22Rv1 (cell line): ENCODE measurements around the gene BRI3.
A peak's percentile ranks its signal among the peaks of the same experiment; 100 is the strongest.

Experiments
- H3K27ac ChIP-seq: fragments of 450-650 bp; 2 replicates; pipeline ENCODE4 v1.5.1; 2017
- ZFX ChIP-seq: fragments of 450-650 bp; IDR thresholded peaks from 2 replicates; pipeline ENCODE4 v1.6.1; 2017; ENCODE audit warnings: antibody characterized with exemption, borderline replicate concordance
- TF ChIP-seq, protein P1 (sequence below): fragments of 450-650 bp; IDR thresholded peaks from 2 replicates; pipeline ENCODE4 v1.5.1; 2017; ENCODE audit warnings: mild to moderate bottlenecking

The BRI3 gene

DNA sequence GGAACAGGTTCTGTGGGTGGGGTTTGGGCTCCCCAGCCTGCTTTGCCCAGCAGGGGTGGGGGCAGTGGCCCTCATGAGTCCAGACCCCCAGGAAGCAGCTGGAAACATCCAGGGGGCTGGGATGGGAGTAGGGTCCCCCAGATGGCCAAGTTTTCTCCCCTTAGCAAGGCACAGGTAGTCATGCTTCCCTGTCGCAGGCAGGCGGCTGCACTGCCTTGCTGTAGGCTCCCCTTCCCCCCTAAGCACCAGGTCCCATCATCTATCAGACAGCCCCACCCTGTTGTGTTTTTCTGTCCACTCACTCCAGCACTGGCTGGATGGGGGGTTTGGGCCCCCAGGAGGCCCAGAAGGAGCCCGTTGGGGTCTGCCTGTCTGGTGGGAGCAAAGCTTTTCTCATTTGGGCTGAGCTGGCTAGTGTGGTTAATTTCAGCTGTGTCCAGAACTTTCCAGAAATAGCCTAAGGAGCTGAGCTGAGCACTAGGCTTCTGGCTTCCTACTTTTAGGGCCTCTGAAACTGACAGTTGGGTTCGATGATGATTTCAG is 7.9 kb downstream of the BRI3 start:
- no peak overlapping the region for H3K27ac ChIP-seq
- TF ChIP-seq, protein P1, sequence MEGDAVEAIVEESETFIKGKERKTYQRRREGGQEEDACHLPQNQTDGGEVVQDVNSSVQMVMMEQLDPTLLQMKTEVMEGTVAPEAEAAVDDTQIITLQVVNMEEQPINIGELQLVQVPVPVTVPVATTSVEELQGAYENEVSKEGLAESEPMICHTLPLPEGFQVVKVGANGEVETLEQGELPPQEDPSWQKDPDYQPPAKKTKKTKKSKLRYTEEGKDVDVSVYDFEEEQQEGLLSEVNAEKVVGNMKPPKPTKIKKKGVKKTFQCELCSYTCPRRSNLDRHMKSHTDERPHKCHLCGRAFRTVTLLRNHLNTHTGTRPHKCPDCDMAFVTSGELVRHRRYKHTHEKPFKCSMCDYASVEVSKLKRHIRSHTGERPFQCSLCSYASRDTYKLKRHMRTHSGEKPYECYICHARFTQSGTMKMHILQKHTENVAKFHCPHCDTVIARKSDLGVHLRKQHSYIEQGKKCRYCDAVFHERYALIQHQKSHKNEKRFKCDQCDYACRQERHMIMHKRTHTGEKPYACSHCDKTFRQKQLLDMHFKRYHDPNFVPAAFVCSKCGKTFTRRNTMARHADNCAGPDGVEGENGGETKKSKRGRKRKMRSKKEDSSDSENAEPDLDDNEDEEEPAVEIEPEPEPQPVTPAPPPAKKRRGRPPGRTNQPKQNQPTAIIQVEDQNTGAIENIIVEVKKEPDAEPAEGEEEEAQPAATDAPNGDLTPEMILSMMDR = no peak

DNA sequence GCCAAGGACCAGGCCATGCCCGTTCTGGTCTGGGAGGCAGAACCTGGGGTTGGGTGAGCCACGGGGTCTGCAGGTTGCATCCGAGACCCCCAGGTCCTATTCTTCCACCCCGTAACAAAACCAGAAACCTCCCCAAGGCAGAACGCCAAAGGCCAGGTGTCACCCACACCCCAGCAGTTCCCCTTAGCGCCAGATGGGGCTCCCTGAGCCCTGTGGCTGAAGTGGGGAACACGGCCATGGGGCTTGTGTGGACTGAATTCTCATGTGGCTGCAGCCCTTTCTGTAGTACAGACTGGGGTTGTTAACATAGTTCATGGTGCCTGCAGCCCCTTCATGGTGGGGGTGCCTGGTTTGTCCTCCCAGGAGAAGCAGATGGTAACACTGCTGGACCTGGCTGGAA is 10.2 kb downstream of the BRI3 start:
- no peak overlapping the region for H3K27ac ChIP-seq
- TF ChIP-seq, protein P1 = no peak
- TF ChIP-seq ZFX = no peak

DNA sequence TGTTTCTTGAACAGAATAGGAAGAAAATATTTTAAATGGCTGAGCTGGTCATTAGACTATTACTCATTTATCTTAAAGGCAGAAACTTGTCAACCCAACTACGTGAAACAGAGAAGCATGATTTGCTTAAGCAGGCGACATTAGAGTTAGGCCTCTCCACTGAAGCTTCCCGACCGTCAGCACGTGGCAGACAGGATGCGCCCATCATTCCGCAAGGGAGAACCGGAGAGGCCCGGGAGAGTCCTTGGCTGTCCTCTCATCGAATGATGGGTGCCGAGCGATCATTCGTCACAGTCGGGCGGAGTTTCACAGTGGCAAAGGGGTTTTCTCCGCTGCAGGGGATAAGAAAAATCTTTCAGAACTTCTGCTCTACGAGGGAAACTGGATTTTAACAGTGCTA is 11.8 kb downstream of the BRI3 start:
- H3K27ac ChIP-seq = no peak overlapping the region
- no peak for TF ChIP-seq ZFX
- TF ChIP-seq, protein P1 = no peak

DNA sequence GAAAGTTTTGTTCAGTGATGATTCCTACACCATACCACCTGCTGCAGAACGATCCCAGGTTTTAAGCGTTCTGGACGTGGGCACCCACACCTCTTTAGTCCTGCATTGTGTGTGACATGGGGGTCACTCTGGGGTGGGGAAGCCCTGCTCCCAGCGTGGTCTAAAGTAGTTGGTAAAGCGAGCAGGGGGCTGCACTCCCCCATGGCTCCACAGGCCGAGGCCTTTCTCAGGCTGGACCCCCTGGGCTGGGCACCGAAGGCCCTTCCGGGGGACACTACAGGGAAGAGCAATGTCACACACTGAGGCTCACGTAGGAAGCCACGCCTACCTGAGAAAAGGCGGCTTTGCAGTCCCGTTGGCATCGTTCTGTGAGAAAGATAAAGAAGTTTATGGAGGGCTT is 12.3 kb downstream of the BRI3 start:
- TF ChIP-seq, protein P1 = no peak
- no peak for TF ChIP-seq ZFX
- no peak overlapping the region for H3K27ac ChIP-seq

DNA sequence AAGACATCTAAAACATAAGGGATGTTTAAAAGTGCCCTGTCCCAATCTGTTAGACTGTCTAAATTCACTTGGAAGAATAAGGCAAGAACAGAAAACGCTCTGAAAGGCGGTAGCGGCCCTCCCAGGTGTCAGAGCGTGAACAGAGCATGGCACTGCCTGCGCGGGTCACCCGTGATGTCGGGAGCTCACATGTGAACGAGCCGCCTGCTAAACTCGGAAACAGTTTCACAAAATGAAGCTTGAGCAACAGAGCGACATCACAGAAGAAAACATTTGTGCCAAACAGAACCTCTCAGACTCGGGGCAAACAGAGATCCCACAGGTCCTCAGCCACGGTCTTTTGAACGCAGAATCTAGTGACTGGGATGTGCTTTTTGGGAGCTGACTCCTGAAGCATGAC is 12.8 kb downstream of the BRI3 start:
- peak overlapping the region; percentile 40 for H3K27ac ChIP-seq
- TF ChIP-seq, protein P1 = no peak
- no peak for TF ChIP-seq ZFX

DNA sequence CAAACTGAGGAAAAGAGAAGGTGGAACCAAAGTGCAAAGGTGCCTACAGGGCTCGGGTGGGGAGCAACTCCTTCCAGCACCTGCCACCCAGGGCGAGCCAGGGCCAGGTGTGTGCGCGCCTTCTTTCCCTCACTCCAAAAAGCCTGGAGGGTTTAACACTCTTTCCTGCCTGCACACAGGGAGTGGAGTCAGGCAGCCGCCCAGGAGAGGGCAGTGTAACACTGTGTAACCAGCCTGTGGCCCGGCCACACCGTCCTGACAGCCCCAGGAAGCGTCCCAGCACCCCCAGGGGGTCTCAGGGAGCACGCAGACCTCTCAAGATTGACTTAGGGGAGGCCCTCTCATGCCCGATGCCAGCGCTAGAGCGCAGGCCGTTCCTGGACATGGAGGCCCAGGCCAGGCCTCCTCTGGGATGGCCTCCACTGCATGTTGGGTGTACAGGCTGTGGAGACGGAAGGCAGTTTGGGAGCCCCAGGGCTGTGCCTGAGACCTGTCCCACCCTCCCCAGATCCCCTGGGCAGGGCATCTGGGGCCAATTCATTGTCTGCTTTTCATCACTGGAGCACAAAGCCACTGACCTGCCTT is 13.4 kb downstream of the BRI3 start:
- TF ChIP-seq, protein P1 = peak; percentile 86
- no peak for TF ChIP-seq ZFX
- peak overlapping the region; percentile 40 for H3K27ac ChIP-seq

DNA sequence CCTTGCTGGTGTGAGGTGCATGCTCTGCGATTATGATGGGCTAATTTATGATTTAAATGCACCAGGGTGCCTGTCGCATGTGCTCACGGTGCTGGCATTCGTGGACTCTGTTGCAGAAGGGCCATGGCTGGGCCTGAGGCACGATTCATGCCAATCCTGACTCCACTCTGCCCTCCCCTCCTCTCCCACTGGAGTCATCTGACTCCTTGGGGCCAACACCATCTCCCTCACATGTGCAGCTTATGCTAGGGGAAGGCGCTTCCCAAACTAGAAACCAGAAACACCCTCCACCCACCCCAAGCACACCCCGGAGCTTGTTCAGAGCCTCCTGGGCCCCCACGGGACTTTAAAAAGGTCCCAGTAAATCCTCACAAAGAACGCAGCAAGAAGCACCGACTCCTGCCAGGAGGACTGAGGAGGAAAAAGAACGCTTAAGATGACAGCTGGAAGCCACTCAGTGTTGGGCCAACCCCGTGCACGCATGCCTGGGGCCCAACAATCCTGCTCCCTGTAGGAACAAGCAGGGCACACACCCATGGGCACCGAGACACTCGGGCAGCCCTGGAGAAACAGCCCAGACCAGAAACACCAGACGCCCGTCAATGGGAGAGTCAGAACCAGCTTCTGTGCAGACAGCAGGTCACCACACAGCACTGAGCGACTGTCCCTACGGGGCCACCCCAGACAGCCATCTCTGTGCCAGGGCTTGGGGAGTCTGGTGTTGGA is 14.1 kb downstream of the BRI3 start:
- TF ChIP-seq ZFX = no peak
- TF ChIP-seq, protein P1 = no peak
- peak overlapping the region; percentile 40; the same call in 1 of the 2 replicates for H3K27ac ChIP-seq
